Measurements from ENCODE around the gene DIP2A. TPM values are rescaled to one million over a fixed set of nuclear protein-coding genes. Genes with fewer than 3 reads are reported as not detected.

The DIP2A gene
- total RNA-seq, 1 donor from 2014 or later = 30.5 TPM

GRCh38 chr21:46465651-46466050 lies 7.0 kb downstream of the DIP2A start:
- H3K4me1 Mint-ChIP-seq = peaks cover 16% of the 10 kb centered on the region

GRCh38 chr21:46468108-46468774 lies 9.6 kb downstream of the DIP2A start:
- DNase-seq = no peak
- intact Hi-C loops (cut with micrococcal nuclease) = no loop called here
- H3K36me3 Mint-ChIP-seq (ENCODE audit: low read depth) = peaks cover 16% of the 10 kb centered on the region
- H3K9me3 Mint-ChIP-seq = no peaks in the 10 kb centered on the region
- H3K27me3 Mint-ChIP-seq = no peaks in the 10 kb centered on the region
- no peak overlapping the region for H3K4me3 Mint-ChIP-seq
- no peak overlapping the region for H3K27ac Mint-ChIP-seq
- peaks cover 9% of the 10 kb centered on the region for H3K4me1 Mint-ChIP-seq

More at GRCh38 chr21:46465651-46466050, 7.0 kb downstream of the DIP2A start:
- Mint-ChIP-seq H3K36me3 (ENCODE audit: low read depth) (peaks cover 19% of the 10 kb centered on the region), H3K4me3 (no peak overlapping the region), H3K27ac (no peak overlapping the region), H3K27me3 (no peaks in the 10 kb centered on the region), H3K9me3 (no peaks in the 10 kb centered on the region)
- DNase-seq = no peak
- intact Hi-C loops (cut with micrococcal nuclease) = no loop called here

- H3K4me3 Mint-ChIP-seq = no peak overlapping the region
- intact Hi-C loops (cut with micrococcal nuclease) = no loop called here
- H3K27ac Mint-ChIP-seq = no peak overlapping the region
Observed at GRCh38 chr21:46469275-46469674, 10.6 kb downstream of the DIP2A start.

GRCh38 chr21:46471514-46471913 lies 12.8 kb downstream of the DIP2A start:
- intact Hi-C loops (cut with micrococcal nuclease) = no loop called here
- DNase-seq = no peak
- Mint-ChIP-seq H3K36me3 (ENCODE audit: low read depth) (peaks cover 12% of the 10 kb centered on the region), H3K27ac (no peak overlapping the region), H3K27me3 (no peaks in the 10 kb centered on the region), H3K4me1 (peaks cover 18% of the 10 kb centered on the region), H3K4me3 (no peak overlapping the region), H3K9me3 (no peaks in the 10 kb centered on the region)

More at GRCh38 chr21:46469275-46469674, 10.6 kb downstream of the DIP2A start:
- peaks cover 16% of the 10 kb centered on the region for H3K36me3 Mint-ChIP-seq (ENCODE audit: low read depth)
- peaks cover 13% of the 10 kb centered on the region for H3K4me1 Mint-ChIP-seq
- H3K27me3 Mint-ChIP-seq = no peaks in the 10 kb centered on the region
- no peak for DNase-seq
- H3K9me3 Mint-ChIP-seq = no peaks in the 10 kb centered on the region

- Mint-ChIP-seq H3K4me3 (no peak overlapping the region), H3K9me3 (no peaks in the 10 kb centered on the region), H3K36me3 (ENCODE audit: low read depth) (peaks cover 14% of the 10 kb centered on the region), H3K27ac (no peak overlapping the region), H3K27me3 (no peaks in the 10 kb centered on the region), H3K4me1 (peaks cover 18% of the 10 kb centered on the region)
- intact Hi-C loops (cut with micrococcal nuclease) = no loop called here
- no peak for DNase-seq
Observed at GRCh38 chr21:46472246-46472645, 13.6 kb downstream of the DIP2A start.

GRCh38 chr21:46474382-46474781 lies 15.7 kb downstream of the DIP2A start:
- H3K4me3 Mint-ChIP-seq = no peak overlapping the region
- H3K36me3 Mint-ChIP-seq (ENCODE audit: low read depth) = peaks cover 13% of the 10 kb centered on the region
- H3K27ac Mint-ChIP-seq = no peak overlapping the region
- H3K9me3 Mint-ChIP-seq = no peaks in the 10 kb centered on the region
- no peak for DNase-seq
- H3K27me3 Mint-ChIP-seq = no peaks in the 10 kb centered on the region
- H3K4me1 Mint-ChIP-seq = peaks cover 14% of the 10 kb centered on the region
- intact Hi-C loops (cut with micrococcal nuclease) = no loop called here

GRCh38 chr21:46475296-46475695 lies 16.6 kb downstream of the DIP2A start:
- H3K36me3 Mint-ChIP-seq (ENCODE audit: low read depth) = peaks cover 10% of the 10 kb centered on the region
- H3K27me3 Mint-ChIP-seq = no peaks in the 10 kb centered on the region
- H3K4me3 Mint-ChIP-seq = no peak overlapping the region
- no peak overlapping the region for H3K27ac Mint-ChIP-seq
- peaks cover 14% of the 10 kb centered on the region for H3K4me1 Mint-ChIP-seq
- no peaks in the 10 kb centered on the region for H3K9me3 Mint-ChIP-seq
- intact Hi-C loops (cut with micrococcal nuclease) = no loop called here
- no peak for DNase-seq

- no peak overlapping the region for H3K27ac Mint-ChIP-seq
- peaks cover 13% of the 10 kb centered on the region for H3K36me3 Mint-ChIP-seq (ENCODE audit: low read depth)
- H3K9me3 Mint-ChIP-seq = no peaks in the 10 kb centered on the region
- DNase-seq = no peak
- intact Hi-C loops (cut with micrococcal nuclease) = no loop called here
- no peaks in the 10 kb centered on the region for H3K27me3 Mint-ChIP-seq
- H3K4me3 Mint-ChIP-seq = no peak overlapping the region
- H3K4me1 Mint-ChIP-seq = peaks cover 10% of the 10 kb centered on the region
Observed at GRCh38 chr21:46477765-46478164, 19.1 kb downstream of the DIP2A start.

- H3K27ac Mint-ChIP-seq = no peak overlapping the region
- DNase-seq = no peak
- H3K9me3 Mint-ChIP-seq = no peaks in the 10 kb centered on the region
- intact Hi-C loops (cut with micrococcal nuclease) = no loop called here
- no peaks in the 10 kb centered on the region for H3K27me3 Mint-ChIP-seq
- peaks cover 16% of the 10 kb centered on the region for H3K4me1 Mint-ChIP-seq
- peaks cover 13% of the 10 kb centered on the region for H3K36me3 Mint-ChIP-seq (ENCODE audit: low read depth)
- no peak overlapping the region for H3K4me3 Mint-ChIP-seq
Observed at GRCh38 chr21:46478910-46479309, 20.2 kb downstream of the DIP2A start.

- Mint-ChIP-seq H3K4me3 (no peak overlapping the region), H3K27ac (no peak overlapping the region), H3K27me3 (no peaks in the 10 kb centered on the region), H3K9me3 (no peaks in the 10 kb centered on the region), H3K4me1 (peaks cover 8% of the 10 kb centered on the region), H3K36me3 (ENCODE audit: low read depth) (peaks cover 14% of the 10 kb centered on the region)
- DNase-seq = no peak
- intact Hi-C loops (cut with micrococcal nuclease) = no loop called here
Observed at GRCh38 chr21:46480466-46480865, 21.8 kb downstream of the DIP2A start.

GRCh38 chr21:46482225-46482845 lies 23.6 kb downstream of the DIP2A start:
- H3K27ac Mint-ChIP-seq = no peak overlapping the region
- H3K4me1 Mint-ChIP-seq = peaks cover 8% of the 10 kb centered on the region
- H3K9me3 Mint-ChIP-seq = no peaks in the 10 kb centered on the region
- no peaks in the 10 kb centered on the region for H3K27me3 Mint-ChIP-seq
- peaks cover 11% of the 10 kb centered on the region for H3K36me3 Mint-ChIP-seq (ENCODE audit: low read depth)
- H3K4me3 Mint-ChIP-seq = no peak overlapping the region
- DNase-seq = no peak
- intact Hi-C loops (cut with micrococcal nuclease) = no loop called here

- Mint-ChIP-seq H3K4me1 (peaks cover 8% of the 10 kb centered on the region), H3K36me3 (ENCODE audit: low read depth) (peaks cover 11% of the 10 kb centered on the region), H3K4me3 (no peak overlapping the region), H3K9me3 (no peaks in the 10 kb centered on the region), H3K27me3 (no peaks in the 10 kb centered on the region), H3K27ac (no peak overlapping the region)
- intact Hi-C loops (cut with micrococcal nuclease) = no loop called here
- DNase-seq = no peak
Observed at GRCh38 chr21:46482846-46483231, 24.1 kb downstream of the DIP2A start.

- DNase-seq = no peak
- intact Hi-C loops (cut with micrococcal nuclease) = no loop called here
- Mint-ChIP-seq H3K9me3 (no peaks in the 10 kb centered on the region), H3K4me3 (no peak overlapping the region), H3K4me1 (peaks cover 10% of the 10 kb centered on the region), H3K27ac (no peak overlapping the region), H3K36me3 (ENCODE audit: low read depth) (peaks cover 11% of the 10 kb centered on the region), H3K27me3 (no peaks in the 10 kb centered on the region)
Observed at GRCh38 chr21:46483300-46484295, 24.9 kb downstream of the DIP2A start.

Data from activated CD4-positive, alpha-beta T cell treated with anti-CD3 and anti-CD28 coated beads, Interleukin-2, amount 10 ng/mL, durations not matched to agents 24 days and 14 days (primary cell).